NCI-H1105 treated with DMSO at 0.1 percent for 48 hours (cell line): ENCODE results near the gene ZFP36L2.
"Not testable (repeated sequence)": the region's sequence is repeated elsewhere in the genome, so short reads cannot be mapped to it uniquely, and the experiment has no call there.

Experiments
- DNase-seq: peaks from one replicate; lab custom pipeline; 2025; lab: John Stamatoyannopoulos, UW

Gene ZFP36L2

DNA sequence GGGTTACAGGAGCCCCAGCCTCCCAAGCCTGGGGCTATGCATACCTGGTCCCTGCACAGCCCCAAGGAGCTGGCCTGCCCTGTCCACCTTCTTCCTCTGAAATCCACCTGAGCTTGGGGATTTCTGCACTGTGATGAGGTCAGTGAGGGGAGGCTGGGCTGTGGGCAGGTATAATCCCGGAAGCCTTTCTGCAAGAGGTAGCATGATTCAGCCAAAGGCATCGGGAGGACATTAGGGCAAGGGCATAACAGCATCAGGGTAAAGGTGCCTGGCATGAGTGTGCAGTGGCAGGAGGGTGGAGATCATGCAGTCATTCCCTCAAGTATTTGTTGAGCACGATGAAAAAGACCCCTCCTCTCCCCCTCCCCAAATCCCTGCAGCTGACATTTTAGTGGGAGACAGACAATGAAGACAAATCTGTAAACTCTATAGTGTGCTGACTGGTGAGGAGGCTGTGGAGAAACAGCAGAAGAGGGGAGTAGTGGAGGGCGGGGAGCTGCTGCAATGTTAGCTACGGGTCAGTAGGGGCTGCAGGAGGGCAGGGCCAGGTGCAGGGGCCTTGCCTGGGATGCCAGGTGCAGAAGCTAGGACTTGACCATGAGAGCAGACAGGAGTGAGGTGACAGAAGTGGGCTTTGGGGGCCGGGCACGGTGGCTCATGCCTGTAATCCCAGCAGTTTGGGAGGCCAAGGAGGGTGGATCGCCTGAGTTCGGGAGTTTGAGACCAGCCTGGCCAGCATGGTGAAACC is 18.7 kb downstream of the ZFP36L2 start:
- no peak for DNase-seq

DNA sequence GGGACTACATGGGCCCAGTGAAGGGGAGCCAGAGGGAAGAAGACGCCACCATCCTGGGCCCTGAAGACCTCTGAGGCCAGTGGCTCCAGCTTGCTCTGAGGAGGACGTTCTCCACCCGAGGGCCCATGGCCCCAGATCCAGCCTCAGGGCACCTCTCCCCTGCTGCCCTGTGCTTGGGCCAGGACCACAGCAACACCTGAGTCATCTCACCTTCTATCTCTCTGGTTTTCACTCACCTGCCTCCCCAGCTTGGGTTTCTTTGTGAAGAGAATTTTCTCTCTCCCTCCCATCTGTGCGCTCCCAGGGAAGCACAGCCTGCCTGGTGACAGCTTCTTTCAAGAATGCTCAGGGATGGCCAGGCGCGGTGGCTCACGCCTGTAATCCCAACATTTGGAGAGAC is 19.8 kb downstream of the ZFP36L2 start:
- DNase-seq = no peak

DNA sequence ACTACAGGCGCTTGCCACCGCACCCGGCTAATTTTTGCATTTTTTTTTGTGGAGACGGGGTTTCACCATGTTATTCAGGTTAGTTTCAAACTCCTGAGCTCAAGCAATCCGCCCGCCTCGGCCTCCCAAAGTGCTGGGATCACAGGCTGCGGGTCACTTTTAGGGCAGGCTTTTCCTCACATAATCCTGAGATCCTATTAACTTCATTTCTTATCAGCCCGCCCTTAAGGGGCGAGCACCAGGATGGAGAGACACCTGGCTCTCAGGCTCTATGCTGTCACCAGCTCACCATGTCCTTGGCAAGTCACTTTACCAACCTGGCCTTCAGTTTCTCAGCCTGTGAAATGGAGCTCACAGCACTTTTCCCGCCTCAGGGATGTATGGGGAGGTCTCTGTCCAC is 23.0 kb downstream of the ZFP36L2 start:
- no peak for DNase-seq

DNA sequence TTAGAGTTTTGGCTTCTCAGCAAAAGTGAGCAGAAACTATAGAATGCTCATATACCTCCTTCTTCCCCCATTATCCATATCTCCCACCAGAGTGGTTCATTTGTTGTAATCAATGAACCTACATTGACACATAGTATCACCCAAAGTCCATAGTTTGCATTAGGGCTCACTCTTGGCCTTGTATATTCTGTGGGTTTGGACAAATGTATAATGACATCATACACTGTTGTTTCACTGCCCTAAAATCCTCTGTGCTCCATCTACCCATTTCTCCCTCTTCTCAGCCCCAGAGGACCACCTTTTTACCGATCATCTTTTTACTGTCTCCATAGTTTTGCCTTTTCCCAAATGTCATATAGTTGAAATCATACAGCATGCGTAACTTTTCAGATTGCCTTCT is 24.1 kb downstream of the ZFP36L2 start:
- no peak for DNase-seq

DNA sequence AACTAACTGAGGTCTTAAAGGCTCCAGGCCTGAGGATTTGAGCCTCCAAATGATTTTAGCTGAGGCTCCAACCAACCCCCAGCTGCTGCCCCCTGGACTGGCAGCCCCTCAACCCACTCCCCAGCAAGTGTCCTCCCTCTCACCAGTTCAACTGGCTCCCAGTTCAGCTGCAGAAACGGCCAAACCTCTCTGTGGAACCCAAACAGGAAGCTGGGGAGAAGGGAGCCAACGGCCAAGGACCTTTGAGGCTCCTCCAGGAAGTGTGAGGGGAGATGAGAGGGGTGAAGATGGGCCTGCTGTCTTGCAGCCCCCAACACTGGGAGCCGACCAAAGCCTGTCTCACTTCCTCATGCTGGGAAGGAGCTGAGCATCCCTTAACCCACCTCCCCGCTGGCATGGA is 24.9 kb downstream of the ZFP36L2 start:
- DNase-seq = no peak

DNA sequence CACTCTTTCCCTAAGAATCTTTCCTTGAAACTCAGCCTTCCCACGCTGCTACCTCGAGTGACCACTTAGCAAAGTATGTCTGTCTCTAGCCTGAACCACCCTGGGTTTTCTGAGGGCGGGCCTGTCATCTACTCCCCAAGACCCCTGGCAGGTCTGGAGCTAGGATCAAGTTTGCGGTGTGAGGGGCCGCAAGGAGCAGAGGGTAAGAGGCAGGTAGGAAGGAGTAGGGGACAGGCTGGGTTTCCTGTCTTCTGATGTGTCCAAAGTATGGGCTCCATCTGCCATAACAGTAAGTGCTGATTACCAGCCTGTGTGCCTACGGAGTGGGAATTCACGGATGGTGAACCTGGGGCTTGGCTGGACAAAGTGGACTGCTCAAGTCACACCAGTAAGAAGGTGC is 25.4 kb downstream of the ZFP36L2 start:
- DNase-seq = no peak

DNA sequence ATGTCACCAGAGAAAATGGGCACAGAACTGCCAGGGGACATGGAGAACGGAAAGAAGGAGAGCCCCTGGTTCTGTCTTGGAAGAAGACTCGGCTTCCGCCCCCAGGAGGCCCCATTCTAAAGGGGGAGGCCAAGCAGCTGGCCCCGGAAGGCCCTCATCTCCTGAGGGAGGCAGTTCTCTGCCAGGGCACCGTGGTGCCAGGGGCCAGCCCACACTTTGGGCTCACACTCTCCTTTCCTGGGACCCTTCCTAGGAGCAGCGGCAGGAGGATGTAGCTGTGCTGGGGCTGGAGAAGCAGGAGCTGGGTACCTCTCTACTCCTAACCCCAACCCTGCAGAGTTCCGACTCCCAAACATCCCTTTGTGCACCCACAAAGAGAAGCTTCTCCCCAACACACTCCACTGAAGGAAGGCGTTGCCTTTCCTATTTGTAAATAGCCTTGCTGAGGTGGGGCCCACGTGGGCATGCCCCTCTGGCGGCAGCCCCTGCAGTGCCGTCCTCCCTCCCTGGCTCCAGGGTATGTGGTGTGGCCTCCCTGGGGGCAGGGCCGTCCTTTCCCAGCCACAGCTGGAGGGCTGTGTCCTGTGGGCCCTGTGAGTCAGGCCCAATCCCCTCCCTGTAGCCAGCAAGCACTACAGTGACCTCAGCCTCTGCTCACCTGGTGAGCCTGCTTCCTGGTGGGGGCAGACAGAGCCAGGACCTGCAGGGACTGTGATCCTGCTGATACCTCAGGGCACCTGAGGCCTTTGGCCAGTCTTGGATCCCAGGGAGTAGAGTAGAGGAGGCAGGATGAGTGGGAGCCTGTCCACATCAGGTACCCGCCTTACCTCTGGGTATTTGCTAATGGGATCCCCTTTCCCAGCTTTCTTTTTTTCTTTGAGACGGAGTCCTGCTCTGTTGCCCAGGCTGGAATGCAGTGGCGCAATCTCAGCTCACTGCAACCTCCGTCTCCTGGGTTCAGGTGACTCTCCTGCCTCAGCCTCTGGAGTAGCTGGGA is 26.6 kb downstream of the ZFP36L2 start:
- no peak for DNase-seq

DNA sequence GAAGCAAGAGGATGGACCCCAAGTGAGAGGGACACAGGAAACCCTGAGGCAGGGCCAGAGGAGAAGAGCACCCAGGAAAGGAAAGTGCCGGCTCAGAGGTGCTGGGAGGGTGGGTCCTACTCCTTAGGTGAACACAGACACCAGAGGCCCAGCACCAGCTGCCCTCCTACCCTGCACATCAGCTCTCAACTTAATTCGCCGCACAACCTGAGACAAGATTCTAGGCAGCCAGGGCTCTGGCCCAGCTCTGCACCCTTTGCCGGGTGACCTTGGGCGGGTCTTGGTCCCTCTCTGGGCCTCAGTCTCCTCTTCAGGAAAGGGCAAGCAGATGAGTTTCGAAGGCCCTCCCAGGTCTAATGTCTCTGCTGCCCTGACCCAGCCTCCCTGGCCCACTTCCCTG is 28.1 kb downstream of the ZFP36L2 start:
- DNase-seq = no peak

DNA sequence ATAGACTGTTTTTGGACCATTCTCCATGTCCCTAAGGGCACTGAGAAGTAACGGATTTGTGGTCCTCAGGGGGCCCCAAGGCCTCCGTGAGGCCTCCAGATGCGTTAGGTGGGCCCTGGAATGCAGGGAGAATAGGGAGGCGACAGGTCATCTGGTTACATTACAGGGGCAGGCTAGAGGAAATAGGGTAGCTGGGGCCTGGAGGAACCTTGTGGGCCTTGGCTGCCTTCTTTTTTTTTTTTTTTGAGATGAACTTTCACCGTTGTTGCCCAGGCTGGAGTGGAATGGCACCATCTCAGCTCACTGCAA is 28.9 kb downstream of the ZFP36L2 start:
- no peak for DNase-seq

DNA sequence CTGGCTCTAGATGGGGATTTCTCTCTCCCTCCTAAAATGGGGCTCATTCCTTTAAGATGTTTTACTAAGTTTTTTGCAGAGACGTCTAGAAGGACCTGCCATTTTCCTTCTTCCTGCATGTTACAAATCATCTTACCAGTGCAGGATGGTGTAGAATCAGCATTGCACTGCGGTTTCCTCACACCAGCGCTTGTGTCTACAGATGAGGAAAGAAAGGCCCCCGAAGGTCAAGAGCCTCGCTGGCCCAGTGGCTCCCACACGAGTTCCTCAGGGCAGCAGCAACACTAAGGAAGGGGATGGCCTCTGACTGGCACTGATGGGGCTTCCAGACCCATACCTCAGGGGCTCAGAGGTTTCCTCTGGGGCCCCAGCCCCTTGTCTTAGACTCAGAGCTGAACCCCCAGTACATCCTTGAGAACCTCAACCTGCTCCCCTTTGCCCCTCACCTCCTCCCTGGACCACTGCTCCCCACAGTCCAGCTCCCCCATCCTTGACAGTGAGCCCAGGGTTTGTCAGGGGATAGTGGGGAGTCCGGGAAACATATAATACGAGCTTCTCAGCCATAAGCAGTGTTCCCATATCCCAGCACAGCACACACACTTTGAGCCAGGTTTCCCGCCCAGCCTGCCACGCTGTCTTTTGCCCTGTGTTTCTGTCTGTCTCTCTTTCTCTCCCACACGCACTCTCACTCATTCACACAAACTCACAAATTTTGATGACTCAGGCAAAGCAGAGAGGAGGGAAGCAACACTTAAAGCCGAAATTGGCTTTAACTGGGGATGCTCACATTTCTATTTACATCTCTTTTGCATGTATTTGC is 29.4 kb downstream of the ZFP36L2 start:
- DNase-seq = no peak

DNA sequence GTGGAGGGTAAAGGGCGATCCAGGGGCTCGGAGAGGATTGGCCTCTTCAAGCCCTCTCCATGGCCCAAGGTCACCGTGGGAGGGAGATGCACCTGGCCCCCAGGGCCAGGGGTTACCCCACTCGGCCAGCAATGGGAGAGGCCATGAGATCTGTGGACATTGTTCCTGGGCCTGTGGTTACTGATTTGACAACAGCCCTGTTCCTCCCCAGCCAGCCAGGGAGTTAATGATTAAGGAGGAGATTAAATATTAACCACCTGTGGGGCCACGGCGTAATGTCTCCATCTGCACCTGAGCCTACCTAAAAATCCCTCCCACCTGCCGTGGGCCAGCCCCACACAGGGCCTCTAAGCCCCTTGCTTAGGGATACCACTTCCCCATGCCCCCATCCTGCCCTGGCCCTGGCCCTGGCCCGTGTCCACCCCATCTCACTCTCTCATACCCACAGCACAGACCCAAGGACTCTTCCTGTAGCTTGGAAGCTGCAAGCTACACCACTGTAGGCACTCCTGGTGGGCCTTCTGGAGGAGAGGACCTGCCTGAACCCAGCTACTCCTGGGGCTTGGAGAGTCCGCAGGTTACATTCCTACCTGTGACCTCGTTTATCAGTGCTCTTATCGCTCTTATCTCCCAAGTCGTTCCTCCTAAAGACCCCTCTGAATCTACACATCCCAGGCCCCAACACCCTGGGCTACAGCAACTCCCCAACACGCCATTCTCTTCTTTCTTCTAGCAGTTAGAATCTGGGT is 32.1 kb downstream of the ZFP36L2 start:
- no peak for DNase-seq

DNA sequence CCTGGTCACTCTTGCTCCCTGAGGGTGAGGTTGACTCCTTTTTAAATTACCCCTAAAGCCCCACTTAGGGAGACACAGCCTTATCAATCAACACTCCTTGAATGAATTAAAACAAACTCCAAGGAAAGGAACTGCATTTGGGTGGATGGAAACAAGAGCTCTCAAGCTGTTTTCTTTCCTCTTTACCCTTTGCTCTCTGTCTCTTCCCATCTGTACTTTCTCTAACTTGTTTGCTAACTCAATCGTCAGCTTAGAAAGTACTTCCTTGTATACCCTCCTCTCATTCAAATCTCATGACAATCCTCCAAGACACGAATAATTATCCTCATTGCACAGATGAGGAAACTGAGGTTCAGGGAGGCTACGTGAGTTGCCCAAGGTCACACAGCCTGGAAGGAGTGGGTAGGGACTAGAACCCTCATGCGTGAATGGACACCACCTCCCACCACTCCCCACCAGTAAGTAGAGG is 32.7 kb downstream of the ZFP36L2 start:
- DNase-seq = no peak

DNA sequence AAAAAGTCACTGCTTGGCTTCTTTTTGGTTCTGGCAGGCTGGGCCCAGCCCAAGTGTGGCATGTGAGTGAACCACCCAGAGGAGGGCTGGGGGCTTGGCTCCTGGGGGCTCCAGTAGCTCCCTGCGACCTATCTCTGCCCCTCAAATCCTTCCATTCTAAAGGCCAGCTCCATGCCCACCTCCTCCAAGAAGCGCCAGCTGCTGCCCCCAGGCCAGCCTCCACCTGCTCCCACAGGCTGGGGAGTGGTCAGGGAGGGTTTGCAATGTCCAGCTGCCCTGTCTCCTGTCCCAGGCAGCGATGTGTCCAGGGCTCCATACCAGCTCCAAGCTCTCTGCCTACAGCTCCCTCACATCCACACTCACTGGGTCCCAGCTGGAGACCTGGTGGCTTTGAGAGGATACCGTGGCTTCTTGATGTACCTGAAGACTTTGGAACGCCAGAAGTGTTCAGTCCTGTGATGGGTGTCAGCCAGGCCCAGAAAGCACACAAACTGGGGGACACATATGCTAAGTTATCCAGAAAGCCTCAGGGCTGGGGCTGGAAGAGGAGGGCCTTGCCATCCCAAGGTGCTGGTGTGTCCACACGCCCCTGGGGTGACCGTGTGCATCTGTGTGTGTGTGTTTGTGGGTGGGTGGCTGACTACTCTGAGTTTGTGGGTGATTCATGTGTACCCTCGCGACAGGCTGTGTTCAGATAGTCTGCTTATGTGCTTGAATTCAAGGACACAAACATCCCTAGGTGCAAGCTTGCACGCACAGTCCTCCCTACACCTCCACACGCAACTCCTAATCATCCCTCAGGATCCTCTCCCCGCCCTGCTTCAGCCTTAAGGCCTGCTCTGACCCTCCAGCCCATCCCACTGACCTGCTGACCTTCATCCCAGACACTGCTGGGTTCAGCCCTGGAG is 33.4 kb downstream of the ZFP36L2 start:
- no peak for DNase-seq

DNA sequence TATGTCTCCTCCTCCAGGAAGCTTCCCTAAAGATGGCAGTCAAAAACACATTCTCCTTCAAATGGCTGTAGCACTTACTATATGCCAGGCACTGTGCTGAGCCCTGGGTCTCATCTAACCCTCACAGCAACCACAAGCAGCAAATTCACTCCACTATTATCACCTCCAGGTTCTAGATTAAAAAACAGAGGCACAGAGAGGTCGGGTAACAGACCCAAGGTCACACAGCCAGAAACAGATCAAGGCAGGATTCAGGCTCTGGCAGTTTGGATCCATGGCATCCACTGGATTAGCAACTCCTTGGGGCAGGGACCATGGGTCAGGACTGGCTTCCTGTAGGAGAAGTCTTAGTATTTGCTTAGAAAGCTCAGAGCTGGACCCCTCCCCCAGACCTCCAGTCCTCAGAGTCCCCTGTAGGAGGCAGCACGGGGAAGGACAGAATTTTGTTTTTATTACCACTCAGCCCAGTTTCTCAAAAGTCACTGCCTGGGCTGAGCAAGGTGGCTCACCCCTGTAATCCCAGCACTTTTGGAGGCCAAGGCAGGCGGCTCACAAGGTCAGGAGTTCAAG is 34.4 kb downstream of the ZFP36L2 start:
- no peak for DNase-seq

DNA sequence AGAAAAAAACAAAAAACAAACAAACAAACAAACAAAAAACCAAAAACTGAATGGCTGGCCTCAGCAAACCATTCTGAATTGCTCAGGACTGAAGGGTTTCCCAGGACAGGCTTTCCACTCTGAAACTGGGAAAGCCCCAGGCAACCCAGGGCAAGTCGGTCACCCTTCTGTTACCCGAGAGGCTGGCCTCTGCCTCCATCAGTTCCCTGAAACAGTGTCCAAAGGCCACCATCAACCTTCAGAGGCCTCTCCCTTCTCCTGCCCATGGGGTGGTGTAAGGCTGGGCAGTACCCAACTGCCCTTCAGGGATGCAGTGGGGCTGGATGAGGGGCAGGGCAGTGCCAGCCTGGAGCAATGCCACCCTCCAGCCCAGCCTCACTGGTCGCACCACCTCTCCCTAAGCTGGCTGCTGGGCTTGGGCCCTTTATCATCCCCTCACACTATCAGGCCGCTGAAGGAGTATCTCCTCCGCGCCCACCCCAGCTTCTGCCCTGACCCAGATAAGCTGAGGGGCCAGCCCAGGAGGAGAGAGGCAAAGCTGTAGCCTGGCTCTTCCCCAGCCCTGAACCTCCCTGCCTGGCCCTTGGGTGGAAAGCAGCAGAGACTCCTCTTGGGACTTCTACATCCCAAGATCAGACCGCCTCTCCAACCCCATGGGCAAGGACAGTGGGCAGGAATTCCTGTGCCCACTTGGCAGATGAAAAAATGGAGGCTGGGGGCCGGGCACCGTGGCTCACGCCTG is 35.9 kb downstream of the ZFP36L2 start:
- no peak for DNase-seq

DNA sequence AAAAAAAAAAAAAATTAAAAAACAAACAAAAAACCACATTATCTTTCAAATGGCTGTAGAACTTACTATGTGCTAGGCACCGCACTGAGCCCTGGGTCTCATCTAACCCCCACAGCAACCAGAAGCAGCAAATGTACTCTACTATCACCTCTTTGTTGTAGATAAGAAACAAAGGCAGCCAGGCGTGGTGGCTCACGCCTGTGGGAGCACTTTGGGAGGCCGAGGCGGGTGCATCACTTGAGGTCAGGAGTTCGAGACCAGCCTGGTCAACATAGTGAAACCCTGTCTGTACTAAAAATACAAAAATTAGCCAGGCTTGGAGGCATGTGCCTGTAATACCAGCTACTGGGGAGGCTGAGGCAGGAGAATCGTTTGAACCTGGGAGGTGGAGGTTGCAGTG is 36.5 kb downstream of the ZFP36L2 start:
- DNase-seq = not testable (repeated sequence)

DNA sequence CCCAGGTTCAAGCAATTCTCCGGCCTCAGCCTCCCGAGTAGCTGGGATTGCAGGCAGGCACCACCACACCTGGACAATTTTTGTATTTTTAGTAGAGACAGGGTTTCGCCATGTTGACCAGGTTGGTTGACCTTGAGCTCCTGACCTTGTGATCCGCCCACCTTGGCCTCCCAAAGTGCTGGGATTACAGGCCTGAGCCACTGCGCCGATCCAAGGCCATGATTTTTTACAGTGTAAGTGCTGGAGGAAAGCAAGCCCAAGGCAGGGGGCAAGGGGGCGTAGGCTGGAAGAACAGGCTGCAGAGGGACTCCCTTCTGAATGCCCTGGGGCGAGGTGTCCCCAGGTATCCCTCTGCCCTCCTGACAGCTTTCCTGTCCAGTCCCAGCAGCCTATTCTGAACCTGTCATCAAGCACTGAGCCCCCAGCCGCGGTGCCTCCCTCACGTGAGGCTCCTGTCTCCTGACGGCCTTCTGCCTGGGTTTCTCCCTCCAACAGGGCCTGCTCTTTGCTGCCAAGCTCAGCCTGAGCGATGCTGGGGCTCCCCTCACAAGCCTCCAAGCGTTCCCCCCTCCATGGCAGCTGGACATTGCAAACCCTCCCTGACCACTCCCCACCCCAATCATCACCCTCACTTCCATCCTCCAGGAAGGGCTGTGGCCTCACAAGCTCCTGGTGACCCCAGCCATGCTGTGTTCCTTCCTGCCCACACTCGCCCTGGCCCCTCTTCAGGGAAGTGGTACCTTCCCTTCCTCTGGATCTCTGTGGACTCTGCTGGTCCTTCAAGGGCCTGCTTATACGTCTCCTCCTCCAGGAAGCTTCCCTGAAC is 37.6 kb downstream of the ZFP36L2 start:
- no peak for DNase-seq

DNA sequence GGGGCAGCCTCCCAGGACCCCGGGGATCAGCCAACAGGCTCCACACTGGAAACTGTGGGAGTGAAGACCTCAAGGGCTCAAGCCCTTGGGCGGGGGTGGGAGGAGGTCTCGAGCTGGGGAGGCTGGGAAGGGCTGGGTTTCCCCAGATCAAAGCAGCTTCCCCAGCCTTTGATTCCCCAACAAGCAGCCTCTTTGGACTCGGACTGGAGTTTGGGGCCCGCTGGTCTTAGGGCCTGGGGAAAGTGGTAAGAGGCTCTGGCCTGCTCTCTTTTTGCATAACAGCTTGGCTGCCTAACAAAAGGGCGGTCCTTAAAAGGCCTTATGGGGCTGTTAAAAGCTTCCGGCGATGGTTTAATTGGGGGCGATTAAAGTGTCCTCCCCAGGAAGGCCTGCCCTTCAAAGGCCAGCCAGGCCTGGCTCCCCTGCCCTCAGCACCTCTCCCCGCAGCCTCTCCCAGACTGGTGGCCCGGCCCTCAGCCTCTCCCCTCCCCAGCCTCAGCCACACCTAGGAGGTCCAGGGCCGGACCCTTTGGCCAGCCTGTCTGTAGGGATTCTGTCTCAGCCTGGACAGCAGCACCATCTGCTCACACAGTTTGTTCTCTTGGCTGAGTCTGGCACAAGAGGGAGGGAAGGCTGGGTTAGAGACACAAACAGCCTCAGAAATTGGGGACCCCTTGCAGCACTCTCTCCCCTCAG is 39.6 kb downstream of the ZFP36L2 start:
- no peak for DNase-seq
